Muscle of back (tissue), 11 donors: ENCODE results near the gene GDF9. TPM values are rescaled to one million over a fixed set of nuclear protein-coding genes. Genes with fewer than 3 reads are reported as not detected.

Experiments
- DNase-seq, 3 donors: peaks; one replicate each; pipeline versions ENCODE4 v3.0.0 to v3.0.0-alpha.2; 2013
- polyA plus RNA-seq, 10 donors: library from polyadenylated mRNA; unstranded; fragments of 120-200 nt; gene quantifications; one replicate each; pipeline ENCODE4 v1.2.1, GENCODE V29; 2013; ENCODE audit not compliant: insufficient read length in 10 of 10

GDF9 gene
- polyA plus RNA-seq, 10 donors, result 0.31 to 1.5 (median 0.74) TPM

DNA sequence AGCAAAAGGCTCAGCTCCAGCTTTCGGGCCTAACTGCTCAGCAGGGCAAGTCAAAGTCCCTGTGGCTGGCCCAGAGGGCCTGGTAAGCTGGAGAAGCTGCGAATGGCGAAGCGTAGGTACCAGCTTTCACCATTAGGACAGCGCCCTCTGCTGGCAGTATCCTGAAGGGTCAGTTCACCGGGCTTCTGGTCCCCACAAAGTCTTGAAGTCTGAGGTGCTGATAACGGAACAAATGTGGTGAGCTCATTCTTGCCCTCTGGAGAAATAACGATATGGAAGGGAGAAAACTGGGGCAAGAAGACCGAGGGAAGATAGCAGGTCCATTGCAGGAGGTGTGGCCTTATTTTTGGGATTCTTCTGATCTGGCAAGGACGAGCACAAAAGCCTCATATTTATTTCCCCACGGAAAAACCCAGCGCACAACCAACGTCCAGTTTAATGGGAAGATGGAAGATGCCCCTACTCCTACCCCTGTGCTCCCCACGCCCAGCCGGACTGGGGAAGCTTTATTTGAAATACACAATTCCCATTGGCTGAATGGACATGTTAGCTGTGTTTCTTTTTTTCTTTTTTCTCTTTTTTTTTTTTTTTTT lies 46.0 kb downstream of the GDF9 start:
- peak; percentile 79 to 91 (median 86) for DNase-seq

DNA sequence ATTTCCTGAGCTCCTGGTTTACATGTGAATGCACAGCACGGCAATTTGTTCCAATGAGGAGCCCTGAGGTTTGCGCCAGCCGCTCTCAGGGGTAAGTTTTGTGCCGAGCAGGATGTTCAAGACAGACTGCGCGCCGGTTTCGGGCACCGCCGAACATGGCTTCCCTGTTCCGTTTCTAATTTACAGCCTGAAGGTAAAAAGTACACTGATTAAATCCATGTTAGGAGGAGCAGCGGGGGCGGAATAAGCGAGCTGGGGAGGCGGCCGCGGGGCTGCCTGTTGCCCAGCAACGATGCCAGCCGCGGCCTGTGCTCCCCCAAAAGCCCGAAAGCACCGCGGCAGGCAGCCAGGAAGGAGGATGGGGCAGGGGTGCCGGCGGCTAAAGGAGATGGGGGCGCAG lies 46.8 kb downstream of the GDF9 start:
- no peak for DNase-seq

DNA sequence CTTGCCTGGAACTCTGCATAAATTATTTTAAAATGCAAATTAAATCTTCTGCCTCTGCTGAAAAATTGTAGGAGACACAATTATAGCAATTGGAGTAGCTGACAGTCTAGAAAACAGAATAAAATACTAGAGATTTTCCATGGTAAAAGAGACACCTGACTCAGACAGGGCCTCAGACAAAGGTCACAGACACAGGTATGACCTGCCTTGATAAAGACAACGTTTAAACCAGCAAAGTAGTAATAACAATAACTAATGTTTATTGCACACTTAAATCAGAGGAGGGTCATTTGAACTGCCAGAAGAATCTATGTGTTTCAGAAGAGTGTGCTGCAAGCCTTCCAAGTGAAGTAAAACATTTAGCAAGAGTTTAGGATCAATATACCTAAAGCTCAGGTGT lies 49.3 kb downstream of the GDF9 start:
- no peak for DNase-seq

DNA sequence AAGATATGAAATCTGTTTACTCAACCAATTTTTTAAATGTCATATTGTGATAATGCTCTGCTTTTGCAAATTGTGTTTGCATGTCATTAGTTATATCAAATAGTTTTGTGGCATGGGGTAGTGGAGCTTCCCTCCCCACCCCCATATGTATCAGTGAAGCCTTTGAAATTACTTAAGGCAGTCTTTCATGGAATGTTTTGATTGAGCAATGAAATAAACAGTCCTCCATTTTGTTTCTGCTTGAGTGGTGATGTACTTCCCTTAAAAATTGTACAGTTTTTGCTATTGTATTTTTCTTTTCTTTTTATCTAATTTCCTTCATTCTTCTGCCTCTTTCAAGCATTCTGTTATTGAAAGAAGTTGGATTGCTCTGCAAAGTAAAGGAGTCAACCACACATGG lies 49.7 kb downstream of the GDF9 start:
- DNase-seq, result no peak

DNA sequence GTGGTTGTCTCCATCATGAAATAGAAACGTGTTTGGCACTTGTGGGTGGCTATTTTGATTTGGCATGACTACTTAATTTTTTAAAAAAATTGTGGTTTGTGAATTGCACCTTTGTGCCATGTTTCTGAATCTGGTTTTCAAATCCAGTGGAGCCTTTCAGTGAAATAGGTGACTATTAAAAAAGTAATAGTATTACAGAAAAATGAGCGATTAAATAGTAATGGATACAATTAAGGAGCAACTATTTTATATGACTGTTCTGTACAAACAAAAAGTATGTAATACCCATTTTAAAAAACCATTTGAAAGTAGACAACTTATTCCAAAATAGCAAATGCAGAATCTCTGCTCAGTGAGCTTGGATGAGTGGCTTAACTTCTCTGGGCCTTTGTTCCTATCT lies 50.2 kb downstream of the GDF9 start:
- no peak for DNase-seq

DNA sequence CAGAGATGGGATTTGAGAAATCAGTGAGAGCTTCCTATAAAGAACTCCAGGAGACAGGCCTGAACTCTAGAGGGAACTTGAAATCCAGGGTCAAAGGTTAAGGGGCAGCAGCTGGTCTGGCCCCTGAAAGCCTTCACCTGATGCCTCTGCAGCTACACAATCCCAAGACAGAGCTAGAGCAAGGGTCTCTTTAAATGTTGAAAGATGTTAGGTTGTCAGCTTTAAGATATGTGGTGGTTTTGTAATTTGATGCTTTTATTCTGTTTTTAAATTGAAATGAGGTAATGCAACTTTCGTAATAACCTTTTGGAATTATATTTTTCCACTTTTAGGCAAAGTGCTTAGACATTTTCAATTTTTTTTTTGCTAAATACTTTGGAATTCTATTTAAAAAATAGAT lies 50.8 kb downstream of the GDF9 start:
- DNase-seq, result no peak

DNA sequence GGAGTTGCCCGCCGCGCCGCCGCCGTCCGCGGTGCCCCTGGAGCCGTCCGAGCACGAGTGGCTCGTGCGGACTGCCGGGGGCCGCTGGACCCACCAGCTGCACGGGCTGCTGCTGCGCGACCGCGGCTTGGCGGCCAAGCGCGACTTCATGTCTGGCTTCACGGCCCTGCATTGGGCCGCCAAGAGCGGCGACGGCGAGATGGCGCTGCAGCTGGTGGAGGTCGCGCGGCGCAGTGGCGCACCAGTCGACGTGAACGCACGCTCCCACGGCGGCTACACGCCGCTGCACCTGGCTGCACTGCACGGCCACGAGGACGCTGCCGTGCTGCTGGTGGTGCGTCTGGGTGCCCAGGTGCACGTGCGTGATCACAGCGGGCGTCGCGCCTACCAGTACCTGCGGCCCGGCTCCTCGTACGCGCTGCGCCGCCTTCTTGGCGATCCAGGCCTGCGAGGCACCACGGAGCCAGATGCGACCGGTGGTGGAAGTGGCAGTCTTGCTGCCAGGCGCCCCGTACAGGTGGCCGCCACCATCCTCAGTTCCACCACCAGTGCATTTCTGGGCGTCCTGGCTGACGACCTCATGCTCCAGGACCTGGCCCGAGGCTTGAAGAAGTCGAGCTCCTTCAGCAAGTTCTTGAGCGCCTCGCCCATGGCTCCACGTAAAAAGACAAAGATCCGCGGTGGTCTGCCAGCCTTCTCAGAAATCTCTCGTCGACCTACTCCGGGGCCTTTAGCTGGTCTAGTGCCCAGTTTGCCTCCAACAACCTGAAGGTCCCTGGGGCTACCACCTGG lies 51.6 kb downstream of the GDF9 start:
- no peak for DNase-seq

DNA sequence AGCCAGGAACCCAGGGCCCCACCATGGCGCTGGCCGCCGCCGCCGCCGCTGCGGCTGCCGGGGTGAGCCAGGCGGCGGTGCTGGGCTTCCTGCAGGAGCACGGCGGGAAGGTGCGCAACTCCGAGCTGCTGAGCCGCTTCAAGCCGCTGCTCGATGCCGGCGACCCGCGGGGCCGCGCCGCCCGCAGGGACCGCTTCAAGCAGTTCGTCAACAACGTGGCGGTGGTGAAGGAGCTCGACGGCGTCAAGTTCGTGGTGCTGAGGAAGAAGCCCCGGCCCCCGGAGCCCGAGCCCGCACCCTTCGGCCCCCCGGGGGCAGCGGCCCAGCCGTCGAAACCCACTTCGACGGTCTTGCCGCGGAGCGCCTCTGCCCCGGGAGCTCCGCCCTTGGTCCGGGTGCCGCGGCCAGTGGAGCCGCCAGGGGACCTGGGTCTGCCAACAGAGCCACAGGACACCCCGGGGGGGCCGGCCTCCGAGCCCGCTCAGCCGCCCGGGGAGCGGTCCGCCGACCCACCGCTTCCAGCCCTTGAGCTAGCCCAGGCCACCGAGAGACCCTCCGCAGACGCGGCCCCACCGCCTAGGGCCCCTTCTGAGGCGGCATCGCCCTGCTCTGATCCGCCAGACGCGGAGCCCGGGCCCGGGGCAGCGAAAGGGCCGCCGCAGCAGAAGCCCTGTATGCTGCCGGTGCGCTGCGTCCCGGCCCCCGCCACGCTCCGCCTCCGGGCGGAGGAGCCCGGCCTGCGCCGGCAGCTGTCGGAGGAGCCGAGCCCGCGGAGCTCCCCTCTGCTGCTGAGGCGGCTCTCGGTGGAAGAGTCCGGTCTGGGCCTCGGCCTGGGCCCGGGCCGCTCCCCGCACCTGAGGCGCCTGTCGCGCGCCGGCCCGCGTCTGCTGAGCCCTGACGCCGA lies 52.4 kb downstream of the GDF9 start:
- peak in 1 of 3 donors; percentile 64 for DNase-seq

DNA sequence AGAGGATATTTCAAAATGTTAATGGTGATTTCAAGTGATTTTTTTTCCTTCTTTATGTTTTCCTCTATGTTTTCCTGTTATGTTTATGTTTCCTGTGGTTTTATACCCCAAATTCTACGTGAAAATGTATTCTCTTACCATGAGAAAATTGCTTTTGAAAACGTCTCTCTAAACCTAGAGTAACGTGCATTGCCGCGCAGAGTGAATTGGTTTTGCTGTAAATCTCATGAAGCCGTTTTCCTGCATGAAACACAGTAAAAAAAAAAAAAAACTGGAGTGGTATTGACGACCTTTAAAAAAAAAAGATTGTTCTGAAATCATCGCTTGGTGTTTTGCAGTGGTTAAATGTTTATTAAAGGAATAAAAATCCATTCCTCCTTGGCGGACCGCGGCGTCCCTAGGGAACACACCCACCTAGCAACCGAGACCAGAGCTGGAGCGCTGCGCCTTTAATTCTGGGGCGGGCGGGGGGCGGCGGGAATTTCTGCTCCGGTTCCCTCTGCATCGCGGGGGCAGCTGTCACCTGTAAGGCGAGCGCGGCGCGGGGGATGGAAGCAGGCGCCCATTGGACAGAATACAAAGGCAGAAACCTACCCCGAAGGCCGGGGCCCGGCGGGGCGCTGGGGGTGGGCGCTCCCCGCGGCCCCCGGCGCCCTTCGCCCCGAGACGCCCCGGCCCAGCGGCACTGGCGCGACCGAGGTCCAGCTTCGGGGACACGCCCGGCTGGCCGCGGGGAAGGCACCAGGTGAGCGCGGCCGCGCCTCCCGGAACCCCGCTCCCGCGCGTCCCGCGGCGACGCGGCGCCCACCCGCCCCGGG lies 53.3 kb downstream of the GDF9 start, which contains the start of gene SOWAHA:
SOWAHA (plus strand) TSS at position 522 of the 818 bp plus-strand sequence. CDS start 320 bp downstream, outside the sequence.
- DNase-seq, result peak in 1 of 3 donors; percentile 37

DNA sequence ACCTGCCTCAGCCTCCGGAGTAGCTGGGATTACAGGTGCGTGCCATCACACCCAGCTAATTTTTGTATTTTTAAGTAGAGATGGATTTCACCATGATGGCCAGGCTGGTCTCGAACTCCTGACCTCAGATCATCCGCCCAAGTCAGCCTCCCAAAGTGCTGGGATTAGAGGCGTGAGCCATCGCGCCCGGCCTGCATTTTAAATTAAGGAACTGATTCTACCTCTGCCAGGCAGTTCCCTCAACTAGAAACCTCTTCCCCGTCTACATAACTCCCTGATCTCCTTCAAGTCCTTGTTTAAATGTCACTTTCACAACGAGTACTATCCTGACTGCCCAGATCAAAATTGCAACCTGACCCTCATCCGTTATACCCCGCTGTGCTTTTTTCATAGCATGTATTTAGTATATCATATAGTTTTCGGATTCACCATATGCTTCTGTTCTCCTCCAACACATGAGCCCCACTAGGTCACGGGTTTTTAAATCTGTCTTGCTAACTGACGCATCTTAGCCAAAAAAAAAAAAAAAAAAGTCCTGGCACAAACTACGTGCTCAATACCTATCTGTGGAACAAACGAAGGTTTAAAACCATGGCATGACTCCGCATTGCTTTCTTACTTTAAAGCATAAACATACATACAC lies 54.0 kb downstream of the GDF9 start:
- DNase-seq, result peak in 1 of 3 donors; percentile 34

Other genes with a start within 250 kb of the GDF9 start
- gene IL13, start 208.3 kb downstream of the GDF9 start, polyA plus RNA-seq, result under 1 TPM in 3 of 10 donors, not detected in 7; 0.16 to 0.41 (median 0.20) TPM
- not detected for gene IL4, start 192.5 kb downstream of the GDF9 start, polyA plus RNA-seq
- 10 to 100 TPM in 2 of 10 donors, 1 to 10 TPM in 8; 6.5 to 12.2 (median 8.5) TPM for gene KIF3A, start 128.9 kb downstream of the GDF9 start, polyA plus RNA-seq
- gene CCNI2, start 119.0 kb downstream of the GDF9 start, polyA plus RNA-seq, result 1 to 10 TPM in 2 of 10 donors, under 1 TPM in 7, not detected in 1; 0.40 to 1.9 (median 0.83) TPM
- 10 to 100 TPM; 36.6 to 58.2 (median 43.5) TPM for gene SEPTIN8, start 89.2 kb downstream of the GDF9 start, polyA plus RNA-seq
- under 1 TPM; 0.04 to 0.21 (median 0.13) TPM for gene SOWAHA, start 53.2 kb downstream of the GDF9 start, polyA plus RNA-seq
- 1 to 10 TPM; 1.2 to 5.2 (median 2.8) TPM for gene SHROOM1, start 35.8 kb downstream of the GDF9 start, polyA plus RNA-seq
- gene UQCRQ, start 173 bp upstream of the GDF9 start, polyA plus RNA-seq, result 100 to 1,000 TPM; 160 to 232 (median 189) TPM
- gene LEAP2, start 7.2 kb upstream of the GDF9 start, polyA plus RNA-seq, result 1 to 10 TPM in 8 of 10 donors, under 1 TPM in 2; 0.73 to 3.7 (median 1.3) TPM
- 10 to 100 TPM; 38.8 to 57.4 (median 45.5) TPM for gene AFF4, start 97.2 kb upstream of the GDF9 start, polyA plus RNA-seq
- 10 to 100 TPM; 21.3 to 28.1 (median 25.1) TPM for gene ZCCHC10, start 160.1 kb upstream of the GDF9 start, polyA plus RNA-seq
- 100 to 1,000 TPM in 3 of 10 donors, 10 to 100 TPM in 7; 67.9 to 108 (median 82.4) TPM for gene HSPA4, start 185.5 kb upstream of the GDF9 start, polyA plus RNA-seq